HepG2 (cell line): Measurements from ENCODE around the gene KLHL12. TPM values are rescaled to one million over a fixed set of nuclear protein-coding genes. Genes with fewer than 3 reads are reported as not detected.

Experiments used
- EHMT2 ChIP-seq: fragments of 200-600 bp; sonication (generic); IDR thresholded peaks from 2 replicates; pipeline ENCODE4 v1.7.0; 2017; ENCODE audit warnings: antibody characterized with exemption, low read depth, low read length, borderline replicate concordance
- GFI1 ChIP-seq: sonication (generic); formaldehyde crosslinking; IDR thresholded peaks from 2 replicates; pipeline ENCODE4 v1.5.0; 2020; ENCODE audit warnings: missing genetic modification reagents, mild to moderate bottlenecking, borderline replicate concordance
- MED13 ChIP-seq: sonication (generic); formaldehyde crosslinking; IDR thresholded peaks from 2 replicates; pipeline ENCODE4 v1.5.0; 2020; ENCODE audit warnings: missing genetic modification reagents
- MEIS2 ChIP-seq: sonication (generic); formaldehyde crosslinking; IDR thresholded peaks from 2 replicates; pipeline ENCODE4 v1.9.0; 2021; ENCODE audit warnings: mild to moderate bottlenecking, missing genetic modification reagents
- PHF8 ChIP-seq: sonication (generic); formaldehyde crosslinking; IDR thresholded peaks from 2 replicates; pipeline ENCODE4 v1.5.0; 2020; ENCODE audit warnings: missing genetic modification reagents
- PITX1 ChIP-seq: sonication (generic); formaldehyde crosslinking; IDR thresholded peaks from 2 replicates; pipeline ENCODE4 v1.5.1; 2020; ENCODE audit warnings: mild to moderate bottlenecking, missing genetic modification reagents
- SMAD1 ChIP-seq: sonication (generic); formaldehyde crosslinking; IDR thresholded peaks from 2 replicates; pipeline ENCODE4 v1.4.0; 2020; ENCODE audit warnings: missing genetic modification reagents, low read depth, mild to moderate bottlenecking, borderline replicate concordance
- TEAD2 ChIP-seq: sonication (generic); formaldehyde crosslinking; IDR thresholded peaks from 2 replicates; pipeline ENCODE4 v1.9.0; 2021; ENCODE audit warnings: missing genetic modification reagents
- TP53 ChIP-seq: sonication (generic); formaldehyde crosslinking; conservative IDR thresholded peaks from 2 replicates; pipeline ENCODE4 v1.4.0; 2020; ENCODE audit warnings: missing genetic modification reagents
- ZC3H13 ChIP-seq: sonication (generic); formaldehyde crosslinking; IDR thresholded peaks from 2 replicates; pipeline ENCODE4 v1.8.1; 2023; ENCODE audit warnings: mild to moderate bottlenecking, missing genetic modification reagents, moderate library complexity
- ZFP37 ChIP-seq: sonication (generic); formaldehyde crosslinking; IDR thresholded peaks from 2 replicates; pipeline ENCODE4 v1.4.0; 2020; ENCODE audit warnings: missing genetic modification reagents, borderline replicate concordance
- ZNF549 ChIP-seq: sonication (generic); formaldehyde crosslinking; IDR thresholded peaks from 2 replicates; pipeline ENCODE4 v1.5.0; 2020; ENCODE audit warnings: missing genetic modification reagents
- ZNF713 ChIP-seq: sonication (generic); formaldehyde crosslinking; IDR thresholded peaks from 2 replicates; pipeline ENCODE4 v1.4.0; 2020; ENCODE audit warnings: mild to moderate bottlenecking, missing genetic modification reagents
- polyA plus RNA-seq, 8 experiments: library from polyadenylated mRNA; depleted of rRNA in 3 of 8; stranded (reverse) in 7 of 8; unstranded in 1 of 8; fragments of >200 nt; fragmentation: Illumina TruSeq in 4 of 8; extraction: Trizol in 4 of 8; gene quantifications; 2 replicates each; pipeline versions ENCODE4 v1.2.1 to v1.2.3, GENCODE V29; 2011 to 2016; ENCODE audit warnings: low read depth in 4 of 8, missing spikeins in 1 of 8, mixed read lengths in 1 of 8; ENCODE audit not compliant: insufficient read depth in 1 of 8
- total RNA-seq, 5 experiments: library from RNA; depleted of rRNA; stranded (reverse); fragments of >200 nt; fragmentation: Illumina TruSeq; extraction: Trizol; gene quantifications; 2 replicates each; pipeline ENCODE4 v1.2.3, GENCODE V29; 2016; ENCODE audit warnings: low read depth in 1 of 5
- TF ChIP-seq, protein P1 (sequence below): sonication (generic); formaldehyde crosslinking; IDR thresholded peaks from 2 replicates; pipeline ENCODE4 v1.5.0; 2020; ENCODE audit warnings: mild to moderate bottlenecking, missing genetic modification reagents
- TF ChIP-seq, protein P2 (sequence below): sonication (generic); formaldehyde crosslinking; IDR thresholded peaks from 2 replicates; pipeline ENCODE4 v1.8.0; 2022; ENCODE audit warnings: mild to moderate bottlenecking, missing genetic modification reagents, borderline replicate concordance
- TF ChIP-seq, protein P3 (sequence below): sonication (generic); formaldehyde crosslinking; IDR thresholded peaks from 2 replicates; pipeline ENCODE4 v1.5.0; 2020; ENCODE audit warnings: missing genetic modification reagents
- TF ChIP-seq, protein P4 (sequence below): IDR thresholded peaks from 2 replicates; pipeline ENCODE4 v1.6.1; 2016; ENCODE audit warnings: missing genetic modification reagents, missing compliant biosample characterization
- TF ChIP-seq, protein P5 (sequence below): sonication (generic); formaldehyde crosslinking; conservative IDR thresholded peaks from 2 replicates; pipeline ENCODE4 v1.4.0; 2020; ENCODE audit warnings: missing genetic modification reagents
- TF ChIP-seq, protein P6 (sequence below), 2 experiments: fragments of 450-650 bp in 1 of 2; sonication (generic) in 1 of 2; formaldehyde crosslinking; IDR thresholded peaks; 2 replicates each; pipeline versions ENCODE4 v1.5.0 to v1.8.0; 2020 to 2022; ENCODE audit warnings: mild to moderate bottlenecking in 1 of 2, missing genetic modification reagents in 1 of 2

Gene KLHL12
- total and polyA plus RNA-seq, 2 of the 13 experiments (the other 11 are each of a cell fraction or from before 2014, with no cell fraction given): 19.2 to 25.2 TPM

DNA sequence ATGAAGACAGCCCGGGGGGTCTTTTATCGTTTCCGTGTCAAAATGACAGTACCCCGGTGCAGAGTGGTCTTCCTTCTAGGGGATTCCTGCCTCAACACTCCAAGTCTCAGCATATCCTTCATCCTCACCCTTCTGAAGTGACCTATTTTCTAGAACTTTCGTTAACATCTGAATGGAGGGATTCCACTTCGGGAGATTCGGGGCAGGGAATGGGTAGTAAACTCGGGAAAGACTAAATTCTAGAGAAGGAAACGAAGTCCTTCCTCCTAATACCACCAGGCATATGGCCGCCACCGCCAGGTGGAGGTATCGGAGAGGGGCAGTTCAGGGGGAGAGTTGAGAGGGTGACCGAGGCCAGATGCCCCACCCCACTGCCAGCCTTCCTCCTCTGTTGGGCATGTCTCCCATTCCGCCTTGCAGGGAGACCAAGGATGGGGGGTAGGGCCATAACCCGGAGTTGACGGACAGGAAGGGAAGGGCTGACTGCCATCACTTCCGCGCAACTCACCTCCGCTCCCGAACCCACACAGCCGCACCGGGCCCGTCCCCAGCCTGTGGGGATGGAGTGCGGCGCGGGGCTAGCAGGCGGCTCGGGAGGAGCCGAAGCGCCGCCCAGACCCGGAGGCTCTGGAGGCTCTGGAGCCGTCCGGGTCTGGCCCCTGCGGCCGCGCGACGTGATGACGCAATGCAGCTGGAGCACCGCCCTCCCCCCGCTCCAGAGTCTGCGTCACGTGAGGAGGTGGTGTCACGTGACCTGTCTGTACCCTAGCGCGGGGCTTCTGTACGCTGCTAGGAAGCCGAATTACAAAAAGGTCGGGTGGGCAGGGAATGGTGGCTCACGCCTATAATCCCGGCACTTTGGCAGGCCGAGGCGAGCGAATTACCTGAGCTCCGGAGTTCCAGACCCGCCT is at the start of gene KLHL12 (continued):
- TF ChIP-seq ZFP37 (no peak), MEIS2 (CRISPR knock-in tag) (peak; percentile 69; the same call in 1 of the 2 replicates), TP53 (CRISPR knock-in tag) (peak; percentile 67; the same call in 1 of the 2 replicates), MED13 (CRISPR knock-in tag) (peak; percentile 80; the same call in 1 of the 2 replicates), PITX1 (CRISPR knock-in tag) (peak; percentile 38; the same call in 1 of the 2 replicates), ZC3H13 (CRISPR knock-in tag) (peak; percentile 25; the same call in 1 of the 2 replicates), SMAD1 (CRISPR knock-in tag) (peak; percentile 69; the same call in 1 of the 2 replicates), ZNF713 (no peak), EHMT2 (no peak; the same call in 1 of the 2 replicates), TEAD2 (CRISPR knock-in tag) (no peak), PHF8 (CRISPR knock-in tag) (peak; percentile 96), ZNF549 (CRISPR knock-in tag) (no peak), GFI1 (CRISPR knock-in tag) (no peak; the same call in 1 of the 2 replicates)
- TF ChIP-seq, protein P1, sequence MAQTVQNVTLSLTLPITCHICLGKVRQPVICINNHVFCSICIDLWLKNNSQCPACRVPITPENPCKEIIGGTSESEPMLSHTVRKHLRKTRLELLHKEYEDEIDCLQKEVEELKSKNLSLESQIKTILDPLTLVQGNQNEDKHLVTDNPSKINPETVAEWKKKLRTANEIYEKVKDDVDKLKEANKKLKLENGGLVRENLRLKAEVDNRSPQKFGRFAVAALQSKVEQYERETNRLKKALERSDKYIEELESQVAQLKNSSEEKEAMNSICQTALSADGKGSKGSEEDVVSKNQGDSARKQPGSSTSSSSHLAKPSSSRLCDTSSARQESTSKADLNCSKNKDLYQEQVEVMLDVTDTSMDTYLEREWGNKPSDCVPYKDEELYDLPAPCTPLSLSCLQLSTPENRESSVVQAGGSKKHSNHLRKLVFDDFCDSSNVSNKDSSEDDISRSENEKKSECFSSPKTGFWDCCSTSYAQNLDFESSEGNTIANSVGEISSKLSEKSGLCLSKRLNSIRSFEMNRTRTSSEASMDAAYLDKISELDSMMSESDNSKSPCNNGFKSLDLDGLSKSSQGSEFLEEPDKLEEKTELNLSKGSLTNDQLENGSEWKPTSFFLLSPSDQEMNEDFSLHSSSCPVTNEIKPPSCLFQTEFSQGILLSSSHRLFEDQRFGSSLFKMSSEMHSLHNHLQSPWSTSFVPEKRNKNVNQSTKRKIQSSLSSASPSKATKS: 0 out of 2 replicates have a peak, but pooled peaks have one; percentile 55
- TF ChIP-seq, protein P2, sequence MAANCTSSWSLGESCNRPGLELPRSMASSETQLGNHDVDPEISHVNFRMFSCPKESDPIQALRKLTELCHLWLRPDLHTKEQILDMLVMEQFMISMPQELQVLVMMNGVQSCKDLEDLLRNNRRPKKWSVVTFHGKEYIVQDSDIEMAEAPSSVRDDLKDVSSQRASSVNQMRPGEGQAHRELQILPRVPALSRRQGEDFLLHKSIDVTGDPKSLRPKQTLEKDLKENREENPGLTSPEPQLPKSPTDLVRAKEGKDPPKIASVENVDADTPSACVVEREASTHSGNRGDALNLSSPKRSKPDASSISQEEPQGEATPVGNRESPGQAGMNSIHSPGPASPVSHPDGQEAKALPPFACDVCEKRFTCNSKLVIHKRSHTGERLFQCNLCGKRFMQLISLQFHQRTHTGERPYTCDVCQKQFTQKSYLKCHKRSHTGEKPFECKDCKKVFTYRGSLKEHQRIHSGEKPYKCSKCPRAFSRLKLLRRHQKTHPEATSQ (CRISPR knock-in tag): no peak
- TF ChIP-seq, protein P3, sequence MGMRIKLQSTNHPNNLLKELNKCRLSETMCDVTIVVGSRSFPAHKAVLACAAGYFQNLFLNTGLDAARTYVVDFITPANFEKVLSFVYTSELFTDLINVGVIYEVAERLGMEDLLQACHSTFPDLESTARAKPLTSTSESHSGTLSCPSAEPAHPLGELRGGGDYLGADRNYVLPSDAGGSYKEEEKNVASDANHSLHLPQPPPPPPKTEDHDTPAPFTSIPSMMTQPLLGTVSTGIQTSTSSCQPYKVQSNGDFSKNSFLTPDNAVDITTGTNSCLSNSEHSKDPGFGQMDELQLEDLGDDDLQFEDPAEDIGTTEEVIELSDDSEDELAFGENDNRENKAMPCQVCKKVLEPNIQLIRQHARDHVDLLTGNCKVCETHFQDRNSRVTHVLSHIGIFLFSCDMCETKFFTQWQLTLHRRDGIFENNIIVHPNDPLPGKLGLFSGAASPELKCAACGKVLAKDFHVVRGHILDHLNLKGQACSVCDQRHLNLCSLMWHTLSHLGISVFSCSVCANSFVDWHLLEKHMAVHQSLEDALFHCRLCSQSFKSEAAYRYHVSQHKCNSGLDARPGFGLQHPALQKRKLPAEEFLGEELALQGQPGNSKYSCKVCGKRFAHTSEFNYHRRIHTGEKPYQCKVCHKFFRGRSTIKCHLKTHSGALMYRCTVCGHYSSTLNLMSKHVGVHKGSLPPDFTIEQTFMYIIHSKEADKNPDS (CRISPR knock-in tag): peak; percentile 100
- TF ChIP-seq, protein P4, sequence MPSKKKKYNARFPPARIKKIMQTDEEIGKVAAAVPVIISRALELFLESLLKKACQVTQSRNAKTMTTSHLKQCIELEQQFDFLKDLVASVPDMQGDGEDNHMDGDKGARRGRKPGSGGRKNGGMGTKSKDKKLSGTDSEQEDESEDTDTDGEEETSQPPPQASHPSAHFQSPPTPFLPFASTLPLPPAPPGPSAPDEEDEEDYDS (CRISPR knock-in tag): peak; percentile 69
- TF ChIP-seq, protein P5, sequence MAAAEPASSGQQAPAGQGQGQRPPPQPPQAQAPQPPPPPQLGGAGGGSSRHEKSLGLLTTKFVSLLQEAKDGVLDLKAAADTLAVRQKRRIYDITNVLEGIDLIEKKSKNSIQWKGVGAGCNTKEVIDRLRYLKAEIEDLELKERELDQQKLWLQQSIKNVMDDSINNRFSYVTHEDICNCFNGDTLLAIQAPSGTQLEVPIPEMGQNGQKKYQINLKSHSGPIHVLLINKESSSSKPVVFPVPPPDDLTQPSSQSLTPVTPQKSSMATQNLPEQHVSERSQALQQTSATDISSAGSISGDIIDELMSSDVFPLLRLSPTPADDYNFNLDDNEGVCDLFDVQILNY (CRISPR knock-in tag): peak; percentile 95
- TF ChIP-seq, protein P6, sequence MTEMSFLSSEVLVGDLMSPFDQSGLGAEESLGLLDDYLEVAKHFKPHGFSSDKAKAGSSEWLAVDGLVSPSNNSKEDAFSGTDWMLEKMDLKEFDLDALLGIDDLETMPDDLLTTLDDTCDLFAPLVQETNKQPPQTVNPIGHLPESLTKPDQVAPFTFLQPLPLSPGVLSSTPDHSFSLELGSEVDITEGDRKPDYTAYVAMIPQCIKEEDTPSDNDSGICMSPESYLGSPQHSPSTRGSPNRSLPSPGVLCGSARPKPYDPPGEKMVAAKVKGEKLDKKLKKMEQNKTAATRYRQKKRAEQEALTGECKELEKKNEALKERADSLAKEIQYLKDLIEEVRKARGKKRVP (CRISPR knock-in tag; IDR thresholded peaks at IDR 0.05): peak; percentile 80 to 93
